Measurements from ENCODE around the gene TACC2. TPM values are rescaled to one million over a fixed set of nuclear protein-coding genes. Genes with fewer than 3 reads are reported as not detected.

The TACC2 gene
- total RNA-seq, 1 donor from 2014 or later: 377 TPM

GRCh38 chr10:122302315-122302714, 313.4 kb downstream of the TACC2 start:
- intact Hi-C loops (cut with micrococcal nuclease): no loop called here
- DNase-seq (no peak), ATAC-seq (no peak)

- ATAC-seq: no peak
- DNase-seq: no peak
- intact Hi-C loops (cut with micrococcal nuclease): no loop called here
Observed at GRCh38 chr10:122303271-122304053, 314.5 kb downstream of the TACC2 start.

Other genes starting within 250 kb of the TACC2 start
- 36.9 TPM for gene ATE1, start 61.1 kb upstream of the TACC2 start, total RNA-seq
- 30.3 TPM for gene NSMCE4A, start 13.9 kb upstream of the TACC2 start, total RNA-seq